ENCODE results near the gene GRID1. TPM values are rescaled to one million over a fixed set of nuclear protein-coding genes. Genes with fewer than 3 reads are reported as not detected.

GRID1 gene
- total RNA-seq, 2 donors from 2014 or later = 0.27 to 0.85 TPM

GRCh38 chr10:86068231-86069054 lies 298.2 kb downstream of the GRID1 start:
- Histone ChIP-seq H3K27ac (no peak overlapping the region), H3K4me1 (ENCODE audit: control insufficient read depth in 1 of 2, low read depth in 2 of 2) (no peaks in the 10 kb centered on the region), H3K27me3 (replicated peaks; ENCODE audit: insufficient read depth) (no peaks in the 10 kb centered on the region), H3K9me3 (no peaks in the 10 kb centered on the region), H3K36me3 (no peaks in the 10 kb centered on the region), H3K4me3 (no peak overlapping the region)
- ATAC-seq (ENCODE audit: insufficient number of reproducible peaks, low FRiP score, low read depth) (no peak), DNase-seq (ENCODE audit: low spot score) (no peak)
- TF ChIP-seq, protein P1, sequence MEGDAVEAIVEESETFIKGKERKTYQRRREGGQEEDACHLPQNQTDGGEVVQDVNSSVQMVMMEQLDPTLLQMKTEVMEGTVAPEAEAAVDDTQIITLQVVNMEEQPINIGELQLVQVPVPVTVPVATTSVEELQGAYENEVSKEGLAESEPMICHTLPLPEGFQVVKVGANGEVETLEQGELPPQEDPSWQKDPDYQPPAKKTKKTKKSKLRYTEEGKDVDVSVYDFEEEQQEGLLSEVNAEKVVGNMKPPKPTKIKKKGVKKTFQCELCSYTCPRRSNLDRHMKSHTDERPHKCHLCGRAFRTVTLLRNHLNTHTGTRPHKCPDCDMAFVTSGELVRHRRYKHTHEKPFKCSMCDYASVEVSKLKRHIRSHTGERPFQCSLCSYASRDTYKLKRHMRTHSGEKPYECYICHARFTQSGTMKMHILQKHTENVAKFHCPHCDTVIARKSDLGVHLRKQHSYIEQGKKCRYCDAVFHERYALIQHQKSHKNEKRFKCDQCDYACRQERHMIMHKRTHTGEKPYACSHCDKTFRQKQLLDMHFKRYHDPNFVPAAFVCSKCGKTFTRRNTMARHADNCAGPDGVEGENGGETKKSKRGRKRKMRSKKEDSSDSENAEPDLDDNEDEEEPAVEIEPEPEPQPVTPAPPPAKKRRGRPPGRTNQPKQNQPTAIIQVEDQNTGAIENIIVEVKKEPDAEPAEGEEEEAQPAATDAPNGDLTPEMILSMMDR (IDR thresholded peaks at IDR 0.05) = no peak

GRCh38 chr10:86067436-86068050 lies 299.1 kb downstream of the GRID1 start:
- no peak for DNase-seq (ENCODE audit: low spot score)
- TF ChIP-seq, protein P1 (IDR thresholded peaks at IDR 0.05) = no peak
- no peak for ATAC-seq (ENCODE audit: insufficient number of reproducible peaks, low FRiP score, low read depth)
- no peaks in the 10 kb centered on the region for H3K27me3 ChIP-seq (replicated peaks; ENCODE audit: insufficient read depth)
- no peaks in the 10 kb centered on the region for H3K9me3 ChIP-seq
- no peak overlapping the region for H3K4me3 ChIP-seq
- H3K4me1 ChIP-seq (ENCODE audit: control insufficient read depth in 1 of 2, low read depth in 2 of 2) = no peaks in the 10 kb centered on the region
- H3K36me3 ChIP-seq = no peaks in the 10 kb centered on the region
- no peak overlapping the region for H3K27ac ChIP-seq

DNA sequence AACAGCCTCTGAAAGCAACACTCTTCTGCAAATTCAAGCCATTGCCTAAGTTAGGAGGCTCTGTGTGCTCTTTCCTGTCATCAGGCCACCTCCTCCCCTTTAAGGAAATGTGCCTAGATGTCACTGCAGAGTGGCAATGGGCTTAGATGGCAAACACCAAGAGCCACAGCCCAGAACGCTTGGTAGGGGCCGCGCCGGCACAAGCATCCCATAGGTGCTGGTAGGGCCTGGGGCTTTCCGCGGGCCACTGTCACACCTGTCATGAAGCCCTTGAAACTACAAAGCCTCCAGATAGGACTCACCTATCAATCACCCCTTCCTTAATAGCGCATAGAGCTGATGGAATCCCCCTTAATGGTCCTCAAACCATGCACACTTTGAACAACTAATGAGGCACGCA lies 299.9 kb downstream of the GRID1 start:
- no peak for ATAC-seq (ENCODE audit: insufficient number of reproducible peaks, low FRiP score, low read depth)
- no peaks in the 10 kb centered on the region for H3K4me1 ChIP-seq (ENCODE audit: control insufficient read depth in 1 of 2, low read depth in 2 of 2)
- DNase-seq (ENCODE audit: low spot score) = no peak
- no peaks in the 10 kb centered on the region for H3K9me3 ChIP-seq
- no peaks in the 10 kb centered on the region for H3K36me3 ChIP-seq
- no peak overlapping the region for H3K27ac ChIP-seq
- TF ChIP-seq, protein P1 (IDR thresholded peaks at IDR 0.05) = no peak
- no peaks in the 10 kb centered on the region for H3K27me3 ChIP-seq (replicated peaks; ENCODE audit: insufficient read depth)
- H3K4me3 ChIP-seq = no peak overlapping the region

DNA sequence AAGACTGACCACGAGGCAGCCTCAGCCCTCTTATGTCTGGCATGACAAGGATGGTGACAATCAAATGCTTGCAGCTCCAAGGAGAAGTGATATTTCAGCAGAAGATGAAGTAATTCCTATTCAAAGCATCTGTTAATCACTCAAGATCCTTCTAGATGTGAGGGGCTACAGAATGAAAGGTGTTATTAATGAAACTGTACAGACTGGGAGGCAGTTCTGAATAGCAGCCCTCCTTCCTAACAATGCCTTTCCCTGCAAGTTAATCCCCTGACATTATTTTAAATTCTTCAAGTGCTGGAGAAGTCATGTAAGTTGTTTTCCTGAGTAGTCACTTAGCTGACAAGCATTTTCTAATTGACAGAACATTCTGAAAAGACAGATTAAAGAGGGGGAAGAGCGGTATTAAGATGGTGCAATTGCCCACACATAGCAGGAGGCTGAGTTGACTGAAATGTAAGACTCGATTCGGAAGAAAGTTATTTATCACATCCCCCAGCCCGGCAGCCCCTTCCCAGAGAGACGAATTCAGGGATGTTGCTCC lies 300.8 kb downstream of the GRID1 start:
- Histone ChIP-seq H3K4me1 (ENCODE audit: control insufficient read depth in 1 of 2, low read depth in 2 of 2) (no peaks in the 10 kb centered on the region), H3K9me3 (no peaks in the 10 kb centered on the region), H3K4me3 (no peak overlapping the region), H3K36me3 (no peaks in the 10 kb centered on the region), H3K27ac (no peak overlapping the region), H3K27me3 (replicated peaks; ENCODE audit: insufficient read depth) (no peaks in the 10 kb centered on the region)
- no peak for DNase-seq (ENCODE audit: low spot score)
- ATAC-seq (ENCODE audit: insufficient number of reproducible peaks, low FRiP score, low read depth) = no peak
- TF ChIP-seq, protein P1 (IDR thresholded peaks at IDR 0.05) = no peak

GRCh38 chr10:86064931-86065662 lies 301.5 kb downstream of the GRID1 start:
- TF ChIP-seq, protein P1 (IDR thresholded peaks at IDR 0.05) = no peak
- Histone ChIP-seq H3K4me1 (ENCODE audit: control insufficient read depth in 1 of 2, low read depth in 2 of 2) (no peaks in the 10 kb centered on the region), H3K9me3 (no peaks in the 10 kb centered on the region), H3K36me3 (no peaks in the 10 kb centered on the region), H3K4me3 (no peak overlapping the region), H3K27ac (no peak overlapping the region), H3K27me3 (replicated peaks; ENCODE audit: insufficient read depth) (no peaks in the 10 kb centered on the region)
- DNase-seq (ENCODE audit: low spot score) (no peak), ATAC-seq (ENCODE audit: insufficient number of reproducible peaks, low FRiP score, low read depth) (no peak)
